ENCODE data around the gene LRRFIP2.

DNA sequence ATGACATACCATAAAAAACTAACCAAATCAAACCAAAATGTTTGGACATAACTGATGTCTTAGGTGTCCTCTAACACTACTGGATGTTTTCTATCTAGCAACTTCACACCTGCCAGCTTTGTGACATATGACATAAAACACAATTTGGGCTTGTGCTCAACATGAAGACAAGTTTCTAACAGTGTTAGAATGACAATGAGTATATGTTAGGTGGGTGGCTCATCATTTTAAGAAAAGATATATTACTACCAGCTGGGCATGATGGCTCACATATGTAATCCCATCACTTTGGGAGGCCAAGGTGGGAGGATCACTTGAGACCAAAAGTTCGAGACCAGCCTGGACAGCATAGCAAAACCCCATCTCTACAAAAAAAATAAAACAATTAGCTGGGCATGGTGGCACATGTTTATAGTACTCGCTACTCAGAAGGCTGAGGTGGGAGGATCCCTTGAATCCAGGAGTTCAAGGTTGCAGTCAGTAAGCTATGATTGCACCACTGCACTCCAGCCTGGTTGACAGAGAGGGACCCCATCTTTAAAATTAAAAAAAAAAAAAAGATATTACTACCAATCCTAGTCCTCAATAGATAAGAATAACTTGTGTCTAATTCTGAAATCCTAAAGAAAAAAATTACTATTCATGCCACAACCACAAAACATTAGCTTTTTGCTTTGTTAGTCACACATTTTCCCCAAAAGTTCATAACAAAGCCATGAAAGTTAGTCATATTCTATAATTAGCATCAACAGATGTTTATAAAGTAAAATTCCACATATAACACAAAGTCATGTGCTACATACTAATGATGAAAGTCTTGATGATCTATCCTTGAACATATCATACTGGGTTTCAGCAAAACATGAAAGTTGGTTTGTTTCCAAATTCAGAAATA, 59.9 kb downstream of the LRRFIP2 start:
- TF ChIP-seq, protein P1, sequence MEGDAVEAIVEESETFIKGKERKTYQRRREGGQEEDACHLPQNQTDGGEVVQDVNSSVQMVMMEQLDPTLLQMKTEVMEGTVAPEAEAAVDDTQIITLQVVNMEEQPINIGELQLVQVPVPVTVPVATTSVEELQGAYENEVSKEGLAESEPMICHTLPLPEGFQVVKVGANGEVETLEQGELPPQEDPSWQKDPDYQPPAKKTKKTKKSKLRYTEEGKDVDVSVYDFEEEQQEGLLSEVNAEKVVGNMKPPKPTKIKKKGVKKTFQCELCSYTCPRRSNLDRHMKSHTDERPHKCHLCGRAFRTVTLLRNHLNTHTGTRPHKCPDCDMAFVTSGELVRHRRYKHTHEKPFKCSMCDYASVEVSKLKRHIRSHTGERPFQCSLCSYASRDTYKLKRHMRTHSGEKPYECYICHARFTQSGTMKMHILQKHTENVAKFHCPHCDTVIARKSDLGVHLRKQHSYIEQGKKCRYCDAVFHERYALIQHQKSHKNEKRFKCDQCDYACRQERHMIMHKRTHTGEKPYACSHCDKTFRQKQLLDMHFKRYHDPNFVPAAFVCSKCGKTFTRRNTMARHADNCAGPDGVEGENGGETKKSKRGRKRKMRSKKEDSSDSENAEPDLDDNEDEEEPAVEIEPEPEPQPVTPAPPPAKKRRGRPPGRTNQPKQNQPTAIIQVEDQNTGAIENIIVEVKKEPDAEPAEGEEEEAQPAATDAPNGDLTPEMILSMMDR (IDR thresholded peaks at IDR 0.05) = no peak
- no peak for TF ChIP-seq EP300 (IDR thresholded peaks at IDR 0.05)

All from ovary (tissue), 3 donors.